ENCODE data around the gene ITPR2.

Gene ITPR2

DNA sequence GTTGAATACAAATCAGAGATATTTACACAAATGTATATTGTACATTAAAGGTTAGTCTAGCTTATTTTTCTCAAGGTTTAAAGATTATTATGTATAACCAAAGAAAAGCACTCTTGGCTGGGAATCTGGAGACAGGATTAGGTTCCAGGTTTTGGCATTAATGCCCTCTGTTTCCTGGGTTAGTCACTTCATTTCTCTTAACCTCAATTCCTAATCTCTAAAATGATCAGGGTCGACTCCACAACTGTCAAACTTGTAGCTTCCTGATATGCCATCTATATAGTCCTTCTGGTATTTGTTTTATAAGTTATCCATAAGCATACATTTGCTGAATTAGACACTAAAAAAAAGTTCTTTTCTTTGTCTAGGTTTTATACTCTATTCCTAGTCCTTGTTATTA lies 2.6 kb downstream of the ITPR2 start:
- no peak overlapping the region for H3K4me3 ChIP-seq (ENCODE audit: low read depth, low read length)
- no peak for TF ChIP-seq CTCF (IDR thresholded peaks at IDR 0.05; ENCODE audit: low read depth, low read length)

DNA sequence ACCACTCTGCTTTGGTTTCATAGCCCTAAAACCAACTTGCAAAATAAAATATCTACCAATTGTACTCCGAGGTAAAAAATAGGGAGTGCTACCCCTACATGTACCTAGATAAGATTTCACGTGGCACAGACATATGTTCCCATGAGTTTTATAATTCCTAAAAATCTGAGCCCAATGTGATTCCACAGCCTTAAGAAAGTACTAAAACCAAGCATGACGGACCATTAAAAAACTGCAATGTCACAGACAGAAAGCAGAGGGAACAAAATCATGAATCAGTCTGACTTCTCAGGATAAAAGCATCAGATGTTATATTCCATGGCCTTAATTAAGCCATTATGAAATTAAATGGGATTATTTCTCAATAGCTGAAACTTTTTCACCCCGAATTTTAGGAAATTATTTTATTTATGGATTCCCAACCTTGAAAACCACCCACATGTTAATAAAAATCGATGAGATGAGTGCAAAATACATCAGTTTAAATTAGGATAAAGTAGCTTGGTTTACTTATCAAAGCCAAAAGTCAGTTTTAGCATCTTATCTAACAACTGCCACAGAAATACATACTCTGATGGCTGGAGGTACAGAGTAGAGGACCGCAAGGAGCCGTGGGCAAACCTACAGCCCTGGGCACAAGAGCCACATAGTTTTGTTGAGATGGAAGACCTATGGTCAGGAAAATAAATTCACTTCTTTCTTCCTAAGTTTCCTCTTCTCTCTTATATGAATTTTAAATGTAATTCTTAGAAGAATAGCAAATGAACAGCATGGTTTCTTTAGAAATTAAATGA lies 4.5 kb downstream of the ITPR2 start:
- no peak overlapping the region for H3K4me3 ChIP-seq (ENCODE audit: low read depth, low read length)
- no peak for TF ChIP-seq CTCF (IDR thresholded peaks at IDR 0.05; ENCODE audit: low read depth, low read length)

- H3K4me3 ChIP-seq (ENCODE audit: low read depth, low read length) = no peak overlapping the region
- no peak for TF ChIP-seq CTCF (IDR thresholded peaks at IDR 0.05; ENCODE audit: low read depth, low read length)
Observed at GRCh38 chr12:26826437-26826836, 6.6 kb downstream of the ITPR2 start.

GRCh38 chr12:26825459-26826016 lies 7.5 kb downstream of the ITPR2 start:
- TF ChIP-seq CTCF (IDR thresholded peaks at IDR 0.05; ENCODE audit: low read depth, low read length) = no peak
- no peak overlapping the region for H3K4me3 ChIP-seq (ENCODE audit: low read depth, low read length)

GRCh38 chr12:26823390-26823789 lies 9.6 kb downstream of the ITPR2 start:
- no peak for TF ChIP-seq CTCF (IDR thresholded peaks at IDR 0.05; ENCODE audit: low read depth, low read length)

GRCh38 chr12:26822026-26822425 lies 11.0 kb downstream of the ITPR2 start:
- TF ChIP-seq CTCF (IDR thresholded peaks at IDR 0.05; ENCODE audit: low read depth, low read length) = no peak
- no peak overlapping the region for H3K4me3 ChIP-seq (ENCODE audit: low read depth, low read length)

More at GRCh38 chr12:26823390-26823789, 9.6 kb downstream of the ITPR2 start:
- no peak overlapping the region for H3K4me3 ChIP-seq (ENCODE audit: low read depth, low read length)

DNA sequence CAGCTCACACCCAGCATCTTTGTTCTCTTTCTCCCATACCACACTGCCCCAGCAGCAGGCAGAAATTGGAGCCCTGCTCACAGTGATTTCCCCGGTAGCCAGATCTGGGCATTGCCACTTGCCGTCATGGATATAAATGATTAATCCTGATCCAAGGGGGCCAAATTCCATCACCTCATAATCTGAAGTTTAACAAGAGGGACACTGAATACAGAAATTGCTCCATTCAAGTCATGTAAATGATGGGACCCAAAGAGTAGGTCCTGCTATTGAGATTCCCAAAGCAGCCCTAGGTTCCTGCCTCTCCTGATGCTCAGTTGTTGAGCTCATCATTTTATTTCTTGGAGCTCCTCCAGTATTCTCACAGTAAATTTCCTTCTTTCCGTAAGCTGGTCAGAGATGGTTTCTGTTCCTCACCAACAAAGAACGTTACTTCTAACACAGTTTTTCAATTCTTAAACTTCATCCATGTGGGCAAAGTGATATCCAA lies 11.7 kb downstream of the ITPR2 start:
- no peak for TF ChIP-seq CTCF (IDR thresholded peaks at IDR 0.05; ENCODE audit: low read depth, low read length)
- H3K4me3 ChIP-seq (ENCODE audit: low read depth, low read length) = no peak overlapping the region
